ENCODE results near the gene R3HCC1L.

Gene R3HCC1L

DNA sequence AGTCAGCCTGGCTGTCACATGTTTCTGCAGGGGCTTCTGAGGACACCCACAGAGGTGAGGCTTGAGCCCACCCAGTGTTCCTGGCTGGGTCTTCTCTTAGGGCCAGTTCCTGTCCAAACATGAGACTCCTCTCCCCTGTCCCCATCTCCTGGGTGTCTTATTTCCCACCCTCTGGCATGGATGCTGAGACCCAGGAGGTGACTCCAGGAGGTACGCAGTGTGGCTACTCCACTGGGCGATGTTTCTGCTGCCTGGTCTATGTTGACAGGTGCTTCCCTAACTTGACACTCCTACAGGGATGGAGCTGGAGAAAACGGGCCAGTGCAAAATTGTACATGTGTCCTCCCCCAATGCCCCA is 159.8 kb downstream of the R3HCC1L start:
- no peak for TF ChIP-seq PAX5 (IDR thresholded peaks at IDR 0.05; ENCODE audit: insufficient read depth, low read length, severe bottlenecking)
- TF ChIP-seq TAF1 (IDR thresholded peaks at IDR 0.05; ENCODE audit: low read depth, low read length): no peak
- no peak for TF ChIP-seq POU2F2 (IDR thresholded peaks at IDR 0.05; ENCODE audit: low read depth, low read length)
- no peak for TF ChIP-seq POLR2AphosphoS5 (IDR thresholded peaks at IDR 0.05; ENCODE audit: low read depth, low read length)
- TF ChIP-seq SPI1 (IDR thresholded peaks at IDR 0.05; ENCODE audit: low read depth, low read length): no peak
- no peak for TF ChIP-seq POLR2A (IDR thresholded peaks at IDR 0.05; ENCODE audit: low read depth, low read length)
- DNase-seq (ENCODE audit: insufficient read length, low spot score) (no peak), FAIRE-seq (no peak)

Measured in GM12891 (cell line).